CD4-positive, alpha-beta T cell (primary cell): ENCODE data around the gene RERE. TPM values are rescaled to one million over a fixed set of nuclear protein-coding genes. Genes with fewer than 3 reads are reported as not detected.

ENCODE experiments used
- ATAC-seq: fragments of 200-7000 bp; cut with Tn5 transposase; one replicate; pipeline ENCODE4 v1.10.0; 2022; ENCODE audit warnings: mild to moderate bottlenecking; ENCODE audit not compliant: poor library complexity
- CTCF ChIA-PET: fragments of 350-600 bp; sonication (Branson Sonifier 250); formaldehyde crosslinking; loops from one replicate; lab custom pipeline; 2021; ENCODE audit warnings: antibody characterized with exemption, inconsistent platforms; lab: Charles Lee
- POLR2A ChIA-PET: fragments of 350-600 bp; sonication (Branson Sonifier 250); formaldehyde crosslinking; loops from one replicate; lab custom pipeline; 2021; ENCODE audit warnings: antibody characterized with exemption, inconsistent platforms; lab: Charles Lee
- DNase-seq, 14 experiments: peaks; one replicate each; pipeline ENCODE4 v3.0.0-alpha.2; 2013 to 2020; ENCODE audit warnings: mixed read lengths in 2 of 14
- H3K27ac ChIP-seq, 2 donors: one replicate each; pipeline versions ENCODE4 v1.5.1 to v1.7.0; 2013; ENCODE audit warnings: low read length in 2 of 2, low read depth in 1 of 2, mild to moderate bottlenecking in 1 of 2
- H3K27me3 ChIP-seq, 2 experiments: 1 replicate in 1 of 2; 2 replicates in 1 of 2; pipeline versions ENCODE4 v1.6.1 to v1.7.0; 2013; ENCODE audit warnings: low read length in 2 of 2, control low read depth in 1 of 2, mild to moderate bottlenecking in 1 of 2, moderate library complexity in 1 of 2; ENCODE audit not compliant: insufficient read depth in 2 of 2, control insufficient read depth in 1 of 2
- H3K36me3 ChIP-seq: one replicate; pipeline ENCODE4 v1.6.1; 2013; ENCODE audit warnings: low read length, control low read depth; ENCODE audit not compliant: insufficient read depth
- H3K4me1 ChIP-seq: one replicate; pipeline ENCODE4 v1.6.1; 2013; ENCODE audit warnings: low read length, control low read depth; ENCODE audit not compliant: insufficient read depth
- H3K4me3 ChIP-seq: one replicate; pipeline ENCODE4 v1.5.1; 2013; ENCODE audit warnings: mild to moderate bottlenecking, low read length, moderate library complexity
- H3K9me3 ChIP-seq, 2 experiments: 1 replicate in 1 of 2; 2 replicates in 1 of 2; pipeline versions ENCODE4 v1.6.1 to v1.7.0; 2013; ENCODE audit warnings: low read length in 2 of 2, mild to moderate bottlenecking in 2 of 2, control low read depth in 1 of 2, moderate library complexity in 1 of 2; ENCODE audit not compliant: control insufficient read depth in 1 of 2, insufficient read depth in 1 of 2
- H3K27ac Mint-ChIP-seq: one replicate; pipeline ENCODE4 v1.8.0; 2020; ENCODE audit warnings: mixed read lengths
- H3K27me3 Mint-ChIP-seq: one replicate; pipeline ENCODE4 v1.8.0; 2021; ENCODE audit warnings: mixed read lengths
- H3K36me3 Mint-ChIP-seq: one replicate; pipeline ENCODE4 v1.8.0; 2021; ENCODE audit warnings: low read depth, mixed read lengths
- H3K4me1 Mint-ChIP-seq: one replicate; pipeline ENCODE4 v1.8.0; 2021; ENCODE audit warnings: low read depth, mixed read lengths
- H3K4me3 Mint-ChIP-seq: one replicate; pipeline ENCODE4 v1.8.0; 2020; ENCODE audit warnings: mild to moderate bottlenecking, mixed read lengths
- H3K9me3 Mint-ChIP-seq: one replicate; pipeline ENCODE4 v1.8.0; 2020; ENCODE audit warnings: mixed read lengths
- intact Hi-C, 2 experiments: fragments of 100-400 bp; cut with DNase I in 1 of 2; cut with micrococcal nuclease in 1 of 2; formaldehyde crosslinking; loops; one replicate each; pipeline versions ENCODE4 v1.15.1 to v1.9.0; 2023 to 2025; cut with DNase I, micrococcal nuclease
- total RNA-seq, 174 experiments: library from RNA in 2 of 174; stranded (reverse) in 2 of 174; gene quantifications; one replicate each; pipeline ENCODE4 v1.2.3 and lab custom pipeline; 2021 to 2026
- TF ChIP-seq, protein P1 (sequence below): fragments of 200-600 bp; IDR thresholded peaks from one replicate; pipeline ENCODE4 v1.8.0; 2022; ENCODE audit warnings: antibody characterized with exemption, mild to moderate bottlenecking

Gene RERE
- total RNA-seq, 2 experiments from 2014 or later: 78.4 to 84.0 TPM

DNA sequence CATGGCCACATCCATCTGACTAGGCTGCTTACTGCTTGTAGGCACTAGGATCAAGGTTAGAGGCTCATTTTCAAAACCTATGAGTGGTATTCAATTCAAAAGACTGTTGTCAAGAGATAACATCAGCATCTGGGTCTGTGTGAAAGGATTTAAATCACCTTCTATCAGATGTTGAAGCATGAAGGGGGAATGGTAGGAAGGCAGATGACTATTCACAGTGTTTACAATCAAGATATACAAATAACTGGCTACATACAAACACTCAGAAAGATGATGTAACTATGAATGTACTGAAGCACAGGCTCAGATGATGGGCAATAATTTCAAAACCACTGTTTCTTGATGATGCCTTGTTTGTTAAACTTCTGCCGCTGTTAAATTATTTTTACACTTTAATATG lies 250.3 kb downstream of the RERE start:
- DNase-seq (no peak), ATAC-seq (no peak)
- ChIA-PET CTCF (interaction anchor here (2.2 kb wide), 1 partner anchor 282 kb away, joined by 6 read pairs; no protein-coding TSS in a partner anchor), POLR2A (no interaction called here)
- Mint-ChIP-seq H3K27ac (no peak overlapping the region), H3K27me3 (no peaks in the 10 kb centered on the region), H3K4me3 (no peak overlapping the region), H3K4me1 (peaks cover 8% of the 10 kb centered on the region), H3K9me3 (no peaks in the 10 kb centered on the region), H3K36me3 (no peaks in the 10 kb centered on the region)
- no peaks in the 10 kb centered on the region for H3K27me3 ChIP-seq
- no peak overlapping the region for H3K27ac ChIP-seq
- intact Hi-C loops: no loop called here
- no peaks in the 10 kb centered on the region for H3K9me3 ChIP-seq
- H3K4me3 ChIP-seq: no peak overlapping the region
- H3K4me1 ChIP-seq: no peaks in the 10 kb centered on the region
- no peaks in the 10 kb centered on the region for H3K36me3 ChIP-seq
- TF ChIP-seq, protein P1, sequence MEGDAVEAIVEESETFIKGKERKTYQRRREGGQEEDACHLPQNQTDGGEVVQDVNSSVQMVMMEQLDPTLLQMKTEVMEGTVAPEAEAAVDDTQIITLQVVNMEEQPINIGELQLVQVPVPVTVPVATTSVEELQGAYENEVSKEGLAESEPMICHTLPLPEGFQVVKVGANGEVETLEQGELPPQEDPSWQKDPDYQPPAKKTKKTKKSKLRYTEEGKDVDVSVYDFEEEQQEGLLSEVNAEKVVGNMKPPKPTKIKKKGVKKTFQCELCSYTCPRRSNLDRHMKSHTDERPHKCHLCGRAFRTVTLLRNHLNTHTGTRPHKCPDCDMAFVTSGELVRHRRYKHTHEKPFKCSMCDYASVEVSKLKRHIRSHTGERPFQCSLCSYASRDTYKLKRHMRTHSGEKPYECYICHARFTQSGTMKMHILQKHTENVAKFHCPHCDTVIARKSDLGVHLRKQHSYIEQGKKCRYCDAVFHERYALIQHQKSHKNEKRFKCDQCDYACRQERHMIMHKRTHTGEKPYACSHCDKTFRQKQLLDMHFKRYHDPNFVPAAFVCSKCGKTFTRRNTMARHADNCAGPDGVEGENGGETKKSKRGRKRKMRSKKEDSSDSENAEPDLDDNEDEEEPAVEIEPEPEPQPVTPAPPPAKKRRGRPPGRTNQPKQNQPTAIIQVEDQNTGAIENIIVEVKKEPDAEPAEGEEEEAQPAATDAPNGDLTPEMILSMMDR: no peak

DNA sequence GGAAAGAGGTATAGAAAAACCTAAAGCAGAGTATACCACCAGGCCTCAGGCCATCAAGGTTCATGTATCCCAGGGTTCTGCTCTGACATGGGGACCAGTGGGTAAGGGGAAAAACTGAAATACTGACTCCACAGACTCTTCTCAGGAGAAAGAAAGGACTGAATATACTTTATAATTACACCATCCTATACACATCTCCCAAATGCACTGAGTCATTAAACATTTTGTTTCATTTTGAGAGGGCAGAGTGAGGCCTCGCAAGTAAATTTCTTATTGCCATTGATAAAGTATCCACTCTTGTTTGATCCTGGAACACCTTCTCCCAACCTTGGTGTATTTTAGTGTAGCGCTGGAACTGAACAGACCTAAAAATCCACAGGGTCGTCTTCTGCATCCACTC lies 251.6 kb downstream of the RERE start:
- ATAC-seq: no peak

DNA sequence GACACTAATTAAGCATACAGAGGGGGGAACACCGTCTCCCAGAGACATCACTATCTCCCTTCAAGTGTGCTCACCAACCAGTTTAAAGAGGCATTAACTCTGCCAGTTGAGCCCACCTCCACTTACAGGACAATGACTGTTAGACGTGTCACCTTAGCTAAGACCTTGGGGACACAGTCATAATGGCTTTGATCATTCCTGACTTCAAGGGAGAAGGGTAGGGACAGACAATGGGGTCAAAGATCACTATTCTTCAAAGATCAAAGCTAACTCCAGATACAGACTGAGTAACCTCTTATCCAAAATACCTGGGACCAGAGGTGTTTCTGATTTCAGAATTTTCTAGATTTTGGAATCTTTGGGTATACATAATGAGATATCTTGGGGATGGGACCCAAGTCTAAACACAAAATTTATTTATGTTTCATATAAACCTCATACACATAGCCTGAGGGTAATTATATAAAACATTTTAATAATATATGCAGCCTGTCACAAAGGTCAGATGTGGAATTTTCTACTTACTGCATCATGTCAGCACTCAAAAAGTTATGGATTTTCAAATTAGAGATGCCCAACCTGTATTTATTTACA lies 253.4 kb downstream of the RERE start:
- Histone ChIP-seq H3K36me3 (no peaks in the 10 kb centered on the region), H3K4me1 (no peaks in the 10 kb centered on the region), H3K27me3 (no peaks in the 10 kb centered on the region), H3K9me3 (no peaks in the 10 kb centered on the region), H3K27ac (no peak overlapping the region), H3K4me3 (no peak overlapping the region)
- TF ChIP-seq, protein P1: no peak
- intact Hi-C loops: no loop called here
- no peaks in the 10 kb centered on the region for H3K27me3 Mint-ChIP-seq
- no peak for ATAC-seq
- H3K27ac Mint-ChIP-seq: no peak overlapping the region
- H3K4me1 Mint-ChIP-seq: peaks cover 5% of the 10 kb centered on the region
- DNase-seq: no peak
- H3K36me3 Mint-ChIP-seq: no peaks in the 10 kb centered on the region
- CTCF ChIA-PET: interaction anchor here (2.0 to 6.0 kb wide), 3 partner anchors 12 to 285 kb away, joined by 6 to 35 read pairs (median 7); no protein-coding TSS in a partner anchor
- H3K9me3 Mint-ChIP-seq: no peaks in the 10 kb centered on the region
- H3K4me3 Mint-ChIP-seq: no peak overlapping the region
- POLR2A ChIA-PET: no interaction called here

More for the DNA sequence above, 251.6 kb downstream of the RERE start:
- no peak for DNase-seq
- H3K36me3 ChIP-seq: no peaks in the 10 kb centered on the region
- intact Hi-C loops: no loop called here
- H3K27ac ChIP-seq: no peak overlapping the region
- no peak overlapping the region for H3K4me3 ChIP-seq
- ChIA-PET POLR2A (no interaction called here), CTCF (interaction anchor here (6.0 kb wide), 1 partner anchor 161 kb away, joined by 35 read pairs; no protein-coding TSS in a partner anchor)
- no peak overlapping the region for H3K27ac Mint-ChIP-seq
- H3K36me3 Mint-ChIP-seq: no peaks in the 10 kb centered on the region
- H3K9me3 Mint-ChIP-seq: no peaks in the 10 kb centered on the region
- H3K27me3 ChIP-seq: no peaks in the 10 kb centered on the region
- no peaks in the 10 kb centered on the region for H3K4me1 ChIP-seq
- H3K9me3 ChIP-seq: no peaks in the 10 kb centered on the region
- H3K4me1 Mint-ChIP-seq: peaks cover 5% of the 10 kb centered on the region
- no peak overlapping the region for H3K4me3 Mint-ChIP-seq
- H3K27me3 Mint-ChIP-seq: no peaks in the 10 kb centered on the region
- TF ChIP-seq, protein P1: no peak
